HG03520 (cell line): ENCODE results near the gene GRHL1.

Source experiments
- ATAC-seq: cut with Tn5 transposase; IDR thresholded peaks from one replicate; pipeline ENCODE4 v1.9.1; 2021; ENCODE audit warnings: mild to moderate bottlenecking, moderate library complexity; ENCODE audit not compliant: unreplicated experiment

GRHL1 gene

GRCh38 chr2:10036095-10036884, 84.8 kb downstream of the GRHL1 start:
- no peak for ATAC-seq

- ATAC-seq = no peak
Measured at GRCh38 chr2:10038123-10038522, 86.6 kb downstream of the GRHL1 start.

DNA sequence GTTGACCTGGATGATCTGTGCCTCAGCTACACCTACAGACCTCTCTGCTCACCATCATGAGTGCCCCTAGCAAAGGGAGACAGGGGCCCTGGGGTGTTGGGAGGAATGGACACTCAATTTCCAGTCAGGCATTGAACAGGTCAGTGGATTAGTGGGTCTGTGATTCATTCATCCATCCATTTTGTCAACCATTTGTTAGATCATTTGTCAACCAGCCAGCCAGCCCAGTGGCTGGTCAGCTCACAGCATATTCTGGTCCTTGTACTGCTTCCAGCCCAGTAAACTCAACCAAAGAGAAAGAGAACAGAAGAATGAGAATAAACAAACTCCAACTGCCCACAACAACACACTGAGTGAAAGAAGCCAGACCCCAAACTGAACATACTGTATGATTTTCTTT, 87.2 kb downstream of the GRHL1 start:
- ATAC-seq = no peak

GRCh38 chr2:10039658-10040410, 88.3 kb downstream of the GRHL1 start:
- no peak for ATAC-seq

GRCh38 chr2:10041711-10042110, 90.2 kb downstream of the GRHL1 start:
- no peak for ATAC-seq

DNA sequence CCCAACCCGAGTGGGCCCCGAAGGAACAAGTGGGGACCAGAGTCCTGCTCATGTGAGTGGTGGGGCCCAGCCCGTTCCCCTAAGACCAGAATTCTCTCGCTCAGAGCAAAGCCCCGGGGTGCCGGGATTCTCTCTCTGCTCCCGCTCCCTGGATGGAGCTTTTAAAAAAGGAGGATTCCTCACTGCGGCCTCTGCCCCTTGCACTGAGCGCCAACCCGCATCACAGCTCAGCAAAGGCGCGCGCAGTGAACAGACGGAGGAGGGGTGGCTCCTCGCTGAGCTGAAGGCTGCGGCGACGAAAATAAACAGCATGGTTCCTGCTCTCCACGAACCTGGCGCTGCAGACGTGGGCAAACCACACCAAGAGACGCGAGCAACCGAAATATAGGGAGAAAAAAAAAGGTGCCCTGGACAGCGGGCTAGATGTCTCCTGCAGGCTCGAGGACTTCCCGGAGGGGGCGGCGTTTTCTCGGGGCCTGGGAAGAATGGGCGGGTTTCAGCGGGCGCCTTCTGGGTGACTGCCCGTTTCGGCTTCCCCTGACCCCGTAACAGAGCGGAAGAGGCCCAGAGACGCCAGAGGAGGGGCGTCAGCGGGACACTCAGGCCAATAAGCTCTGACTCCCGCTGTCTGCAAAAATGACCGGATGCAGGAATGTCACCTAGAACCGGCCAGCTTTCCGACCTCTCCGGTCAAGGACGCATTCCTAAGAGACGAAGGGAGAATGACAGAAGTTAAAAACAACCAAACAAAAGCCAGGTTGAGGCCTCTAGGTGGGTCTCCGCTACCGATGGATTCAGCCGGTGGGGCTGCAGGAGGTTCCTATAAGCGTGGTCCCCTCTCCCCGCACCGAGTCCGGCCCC, 91.0 kb downstream of the GRHL1 start:
- ATAC-seq = no peak

GRCh38 chr2:10043256-10043905, 91.9 kb downstream of the GRHL1 start, which contains the start of gene KLF11:
Gene KLF11, plus strand, starts transcription at chr2:10043550. Its CDS starts 167 bp downstream, at chr2:10043717.
- ATAC-seq = peak; percentile 61

DNA sequence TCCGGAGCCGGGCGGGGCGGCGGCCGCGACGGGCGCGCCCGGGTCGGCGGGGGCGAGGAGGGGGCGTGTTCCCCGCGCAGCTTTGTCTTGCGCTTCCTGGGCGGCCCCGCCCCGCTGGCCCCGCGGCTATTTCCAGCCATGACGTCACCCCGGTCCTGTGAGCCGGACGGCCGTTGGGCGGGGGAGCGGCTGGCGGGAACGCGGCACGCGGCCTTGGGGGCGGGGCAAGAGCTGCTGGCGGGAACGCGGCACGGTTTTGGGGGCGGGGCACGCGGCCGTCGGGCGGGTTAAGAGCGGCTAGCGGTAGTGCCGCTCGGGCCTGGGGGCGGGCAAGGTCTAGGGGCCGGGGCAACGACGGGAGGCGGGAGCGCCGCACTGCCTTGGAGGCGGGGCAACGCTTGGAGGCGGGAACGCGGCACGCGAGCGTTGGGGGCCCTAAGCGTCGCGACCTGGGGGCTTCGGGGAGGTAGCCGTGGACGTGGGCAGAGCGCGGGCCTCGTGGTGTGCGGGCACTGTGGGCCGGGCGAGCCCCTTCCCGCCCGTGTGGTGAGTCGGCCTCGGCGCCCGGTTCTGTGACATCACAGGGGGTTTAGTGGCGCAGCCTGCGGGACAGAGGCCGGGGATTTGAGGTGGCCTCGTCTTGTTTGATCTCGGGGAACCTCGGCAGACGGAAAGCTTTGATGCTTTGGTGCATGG, 92.6 kb downstream of the GRHL1 start:
- peak; percentile 16 for ATAC-seq

DNA sequence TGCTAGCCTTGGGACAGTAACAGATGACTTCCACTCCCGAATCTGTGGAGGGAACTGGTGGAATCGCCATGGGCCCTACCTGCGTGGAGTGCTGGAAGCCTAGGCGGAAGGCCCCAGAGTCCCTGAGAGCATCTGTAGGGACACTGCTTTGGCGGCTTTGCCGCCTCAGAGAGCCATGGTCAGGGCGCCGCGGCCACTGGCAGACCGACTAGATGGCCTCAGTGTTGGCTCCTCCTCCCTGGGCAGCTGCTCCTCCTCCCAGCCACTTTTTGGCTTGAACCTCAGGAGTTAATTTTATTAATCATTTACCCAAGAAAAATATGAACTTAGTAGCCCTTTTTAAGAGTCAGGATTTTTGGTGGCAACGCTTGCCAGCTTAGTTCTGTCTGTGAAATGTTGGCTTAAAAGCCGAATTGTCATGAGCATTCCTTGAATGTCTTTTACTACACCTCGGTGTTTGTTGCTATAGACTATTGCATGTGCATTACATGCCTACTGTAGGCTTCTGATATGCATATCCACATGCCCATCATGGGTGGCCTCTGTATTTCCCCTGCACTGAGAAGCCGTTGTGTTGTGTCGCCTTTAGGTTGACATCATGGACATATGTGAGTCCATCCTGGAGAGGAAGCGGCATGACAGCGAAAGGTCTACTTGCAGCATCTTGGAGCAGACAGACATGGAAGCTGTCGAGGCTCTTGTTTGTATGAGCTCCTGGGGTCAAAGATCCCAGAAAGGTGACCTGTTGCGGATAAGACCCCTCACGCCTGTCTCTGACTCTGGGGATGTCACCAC, 94.3 kb downstream of the GRHL1 start:
- ATAC-seq = no peak

- no peak for ATAC-seq
Measured at GRCh38 chr2:10046931-10047330, 95.4 kb downstream of the GRHL1 start.

DNA sequence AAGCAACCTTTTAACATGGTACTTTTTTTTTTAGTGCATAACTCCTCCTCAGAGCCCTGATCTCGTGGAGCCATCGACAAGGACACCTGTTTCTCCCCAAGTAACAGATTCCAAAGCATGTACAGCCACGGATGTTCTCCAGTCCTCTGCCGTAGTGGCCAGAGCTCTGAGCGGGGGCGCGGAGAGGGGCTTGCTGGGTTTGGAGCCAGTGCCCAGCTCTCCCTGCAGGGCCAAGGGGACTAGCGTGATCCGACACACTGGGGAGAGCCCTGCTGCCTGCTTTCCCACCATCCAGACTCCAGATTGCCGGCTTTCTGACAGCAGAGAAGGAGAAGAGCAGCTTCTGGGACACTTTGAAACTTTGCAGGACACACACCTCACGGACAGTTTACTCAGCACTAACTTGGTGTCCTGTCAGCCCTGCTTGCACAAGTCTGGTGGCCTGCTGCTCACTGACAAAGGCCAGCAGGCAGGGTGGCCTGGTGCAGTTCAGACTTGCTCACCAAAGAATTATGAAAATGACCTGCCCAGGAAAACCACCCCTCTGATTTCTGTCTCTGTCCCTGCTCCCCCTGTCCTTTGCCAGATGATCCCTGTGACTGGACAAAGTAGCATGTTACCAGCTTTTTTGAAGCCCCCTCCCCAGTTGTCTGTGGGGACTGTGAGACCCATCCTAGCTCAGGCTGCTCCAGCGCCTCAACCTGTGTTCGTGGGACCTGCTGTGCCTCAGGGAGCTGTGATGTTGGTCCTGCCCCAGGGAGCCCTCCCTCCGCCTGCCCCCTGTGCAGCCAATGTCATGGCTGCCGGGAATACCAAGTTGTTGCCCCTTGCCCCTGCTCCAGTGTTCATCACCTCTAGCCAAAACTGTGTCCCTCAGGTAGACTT, 96.4 kb downstream of the GRHL1 start:
- ATAC-seq = no peak

DNA sequence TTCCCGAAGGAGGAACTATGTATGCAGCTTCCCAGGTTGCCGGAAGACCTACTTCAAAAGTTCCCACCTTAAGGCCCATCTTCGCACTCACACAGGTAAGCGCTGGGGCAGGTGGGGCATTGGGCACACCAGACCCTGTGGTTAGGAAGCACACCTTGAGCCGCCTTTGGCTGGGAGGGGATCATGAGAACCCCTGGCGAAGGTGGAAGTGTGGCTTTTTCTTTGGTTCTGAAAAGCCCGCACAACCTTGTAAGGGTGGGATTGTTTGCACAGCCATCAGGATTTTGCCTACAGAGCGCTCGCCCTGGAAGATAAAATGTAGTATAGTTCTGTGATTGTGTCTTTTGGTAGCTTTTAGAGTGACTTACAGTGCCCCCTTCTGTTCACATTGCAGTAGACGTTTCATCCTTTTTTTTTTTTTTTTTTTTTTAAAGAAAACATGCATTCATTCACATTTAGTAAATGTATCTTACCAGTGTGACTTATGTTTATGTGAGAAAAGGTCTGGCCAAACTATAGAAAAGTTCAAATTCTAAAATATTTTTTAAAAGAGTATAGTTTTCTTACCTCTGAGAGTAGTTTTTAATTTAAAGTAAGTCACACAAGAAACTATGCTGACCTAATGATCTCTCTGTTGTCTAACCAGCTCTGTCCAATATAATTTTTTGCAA, 97.1 kb downstream of the GRHL1 start:
- no peak for ATAC-seq
